GM18520 (cell line): Measurements from ENCODE around the gene FAM167B.

ENCODE experiments used
- ATAC-seq: cut with Tn5 transposase; IDR thresholded peaks from one replicate; pipeline ENCODE4 v1.9.1; 2021; ENCODE audit not compliant: unreplicated experiment

Gene FAM167B

DNA sequence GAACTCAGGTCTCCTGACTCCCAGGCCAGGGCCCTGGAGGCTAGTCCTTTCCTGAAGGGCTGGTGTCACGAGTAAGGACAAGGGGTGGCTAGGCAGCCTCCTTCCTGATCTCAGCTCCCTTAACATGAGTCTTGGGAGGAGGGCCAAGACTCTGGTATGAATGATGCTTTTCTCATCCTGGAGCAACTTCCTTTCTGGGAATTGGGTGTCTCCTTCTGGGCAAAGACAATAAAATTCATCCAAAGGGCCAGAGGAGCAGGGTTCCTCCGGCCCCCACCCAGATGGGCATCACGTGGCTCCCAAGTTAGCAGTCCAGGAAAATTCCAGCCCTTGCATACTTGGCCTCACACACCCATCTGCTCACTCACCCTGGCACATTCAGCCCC lies at the start of gene FAM167B:
Gene FAM167B (plus strand): TSS at position 335 of the 386 bp plus-strand sequence. CDS start 200 bp downstream, outside the sequence.
- ATAC-seq = no peak

DNA sequence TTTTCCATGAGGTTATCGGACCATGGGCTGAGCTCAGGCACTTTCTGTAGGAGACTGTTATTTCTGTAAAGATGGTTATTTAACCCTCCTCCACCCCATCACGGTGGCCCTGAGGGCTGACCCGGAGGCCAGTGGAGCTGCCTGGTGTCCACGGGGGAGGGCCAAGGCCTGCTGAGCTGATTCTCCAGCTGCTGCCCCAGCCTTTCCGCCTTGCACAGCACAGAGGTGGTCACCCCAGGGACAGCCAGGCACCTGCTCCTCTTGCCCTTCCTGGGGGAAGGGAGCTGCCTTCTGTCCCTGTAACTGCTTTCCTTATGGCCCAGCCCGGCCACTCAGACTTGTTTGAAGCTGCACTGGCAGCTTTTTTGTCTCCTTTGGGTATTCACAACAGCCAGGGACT lies 49.2 kb upstream of the FAM167B start:
- ATAC-seq = no peak

DNA sequence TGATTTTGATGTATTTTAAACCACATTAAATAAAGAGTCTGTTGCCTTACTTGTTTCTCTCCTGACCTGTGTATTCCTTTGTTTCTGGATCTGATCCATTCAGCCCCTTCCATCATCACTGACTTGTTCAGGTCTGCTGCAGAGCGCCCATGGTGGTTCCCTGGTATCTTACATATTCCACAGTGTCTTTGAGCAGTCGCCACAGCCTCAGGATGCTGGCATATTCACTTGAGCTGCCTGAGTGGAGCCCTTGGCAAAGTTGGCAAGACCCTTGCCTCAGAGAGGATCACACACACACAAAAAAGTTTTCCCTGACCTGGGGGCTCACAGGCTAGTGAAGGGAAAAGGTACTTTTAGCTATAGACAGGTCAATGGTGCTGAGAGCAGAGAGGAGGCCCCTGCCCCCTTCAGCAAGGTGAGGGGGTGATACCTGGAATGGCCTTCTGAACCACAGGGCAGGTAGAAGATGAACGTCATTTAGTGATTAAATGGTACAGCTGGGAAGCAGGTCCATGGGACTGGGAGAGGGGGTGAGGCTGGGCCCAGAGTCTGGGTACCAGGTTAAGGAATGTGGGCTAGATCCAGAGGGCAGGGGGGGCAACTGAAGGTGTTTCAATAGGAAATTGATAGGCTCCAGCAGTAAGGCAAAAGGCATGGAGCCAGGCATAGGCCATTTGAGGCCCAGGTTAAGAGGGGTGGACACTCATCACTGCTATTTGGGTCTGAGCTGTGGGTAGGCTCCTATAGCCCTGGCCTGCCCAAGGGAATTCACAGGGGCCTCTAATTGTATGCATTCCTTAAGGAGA lies 48.6 kb upstream of the FAM167B start:
- ATAC-seq = no peak

DNA sequence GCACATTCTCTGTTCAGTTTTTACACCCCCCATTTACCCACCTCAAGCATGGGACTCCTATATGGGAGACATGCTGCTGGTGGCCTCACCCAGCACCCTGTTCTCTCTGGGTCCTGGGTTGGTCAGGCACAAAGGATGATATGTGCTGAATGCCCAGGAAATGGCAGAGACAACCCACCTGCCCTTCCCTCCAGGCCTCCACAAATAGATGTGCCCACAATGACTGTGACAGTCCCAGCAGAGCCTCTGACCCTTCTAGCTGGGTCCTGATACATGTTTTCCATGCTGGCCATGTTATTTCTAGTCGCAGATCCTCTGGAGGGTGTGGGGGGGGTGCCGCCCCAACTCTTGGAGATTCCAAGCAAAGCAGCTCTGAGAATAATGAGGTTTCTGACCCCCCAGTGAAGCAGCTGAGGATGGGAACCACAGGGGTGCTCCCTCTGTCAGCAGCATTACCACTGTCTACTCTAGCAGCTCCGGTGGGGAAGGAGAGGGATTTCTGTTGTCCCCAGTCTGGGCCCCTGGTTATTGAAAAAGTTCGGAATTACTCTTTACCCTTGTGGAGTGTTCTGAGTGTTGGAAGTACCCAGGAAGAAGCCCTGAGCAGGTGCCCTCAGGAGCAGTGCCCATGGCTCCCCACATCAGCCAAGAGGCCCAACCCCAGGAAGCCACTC lies 47.8 kb upstream of the FAM167B start:
- no peak for ATAC-seq

DNA sequence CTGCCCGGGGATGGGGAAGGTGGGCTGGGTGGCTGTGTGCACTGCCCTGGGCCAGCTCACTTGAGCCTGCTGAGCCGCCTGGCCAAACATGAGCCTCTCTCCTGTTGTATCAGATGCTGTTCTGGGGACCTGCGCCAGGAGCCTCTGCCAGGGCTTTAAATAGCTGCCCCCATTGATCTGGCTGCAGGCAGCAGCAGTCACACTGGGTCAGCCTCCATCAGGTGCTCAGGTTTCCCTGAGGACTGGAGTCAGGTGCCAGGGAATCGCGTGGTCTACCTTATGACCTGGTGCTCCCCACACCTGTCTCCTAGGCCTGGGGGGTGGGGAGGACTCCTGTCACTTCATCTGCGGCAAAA lies 47.3 kb upstream of the FAM167B start:
- ATAC-seq = no peak

GRCh38 chr1:32200226-32201010 lies 46.6 kb upstream of the FAM167B start, which contains the start of gene CCDC28B:
Gene CCDC28B (plus strand): TSS chr1:32200595. CDS start chr1:32201936, 1,341 bp downstream.
- no peak for ATAC-seq

DNA sequence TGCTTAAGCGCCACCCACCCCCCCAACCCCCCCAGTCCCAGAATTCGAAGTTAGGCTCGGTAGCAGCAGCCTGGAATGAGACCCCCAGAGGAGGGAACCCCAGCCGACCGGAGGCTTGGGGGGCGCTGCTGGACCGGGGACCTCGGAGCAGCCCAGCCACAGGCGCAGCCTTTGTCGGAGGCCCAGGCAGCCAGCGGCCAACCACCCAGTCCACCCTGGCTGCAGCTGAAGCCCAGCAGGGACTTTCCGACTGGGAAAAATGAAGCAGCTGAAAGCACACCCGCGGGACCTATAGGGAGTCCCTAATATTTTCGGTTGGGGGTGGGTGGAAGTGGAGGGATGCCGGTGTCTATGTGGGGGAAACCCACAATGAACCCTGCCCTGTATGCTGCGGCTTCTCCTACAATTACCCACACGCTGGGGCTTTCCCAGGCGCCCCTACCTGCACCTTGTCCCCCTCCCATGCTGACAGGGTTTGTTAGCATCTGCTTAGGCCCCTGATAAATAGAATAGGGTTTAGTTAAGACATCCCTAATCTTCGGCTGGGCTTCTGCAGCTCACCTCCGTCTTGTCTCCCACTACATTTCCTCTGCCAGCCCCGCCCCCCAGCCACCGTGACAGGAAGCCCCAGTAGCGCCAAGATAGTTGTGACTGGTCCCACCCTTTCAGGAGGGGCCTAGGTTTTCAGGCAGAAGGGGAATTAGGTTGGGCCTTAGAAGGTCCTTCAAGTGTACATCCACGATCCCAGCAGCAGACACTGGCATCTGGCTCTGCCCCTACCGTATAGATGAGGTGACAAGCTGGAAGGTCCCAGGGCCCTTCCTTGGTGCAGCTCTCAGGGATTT lies 45.8 kb upstream of the FAM167B start:
- ATAC-seq = no peak

DNA sequence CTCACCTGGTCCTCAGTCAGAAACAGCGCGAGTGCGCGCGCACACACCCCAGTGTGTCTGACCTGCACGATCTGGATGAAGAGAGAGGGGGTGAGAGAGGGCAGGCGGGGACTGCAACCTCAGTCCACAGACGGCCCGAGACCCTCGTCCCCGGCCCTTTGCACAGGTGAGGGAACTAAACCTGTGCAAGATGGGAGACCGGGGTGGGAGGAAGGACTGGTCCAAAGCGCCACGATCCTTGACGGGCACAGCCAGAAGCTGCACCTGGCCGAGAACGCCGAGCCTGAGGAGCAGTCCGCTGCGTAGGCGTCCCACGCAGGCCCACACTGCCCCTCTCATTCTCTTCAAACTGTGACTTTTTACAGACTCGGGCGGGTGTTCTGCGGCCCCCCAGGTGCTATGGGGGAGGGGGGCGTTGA lies 42.1 kb upstream of the FAM167B start:
- no peak for ATAC-seq

- no peak for ATAC-seq
These were observed 41.3 kb upstream of the FAM167B start, which contains the start of gene IQCC for GRCh38 chr1:32205401-32206370. Gene IQCC (plus strand): TSS chr1:32205671. CDS start chr1:32205682, 11 bp downstream.

DNA sequence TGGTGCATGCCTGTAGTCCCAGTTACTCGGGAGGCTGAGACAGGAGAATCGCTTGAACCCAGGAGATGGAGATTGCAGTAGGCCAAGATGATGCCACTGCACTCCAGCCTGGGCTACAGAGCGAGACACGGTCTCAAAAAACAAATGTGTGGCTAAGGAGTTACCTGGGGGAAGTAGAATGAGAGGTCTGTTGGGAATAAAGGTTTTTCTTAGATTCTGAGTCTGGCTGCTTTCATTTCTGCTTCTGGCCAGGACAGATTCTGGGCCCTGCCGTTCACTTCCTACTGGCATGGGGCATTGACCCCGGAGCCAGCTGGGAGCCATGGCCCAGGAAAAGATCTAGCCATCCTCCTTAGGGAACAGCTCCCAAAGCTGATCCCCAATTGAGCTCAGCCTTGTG lies 38.6 kb upstream of the FAM167B start:
- no peak for ATAC-seq

- ATAC-seq = no peak
These were observed 38.1 kb upstream of the FAM167B start, which contains the start of gene DCDC2B for GRCh38 chr1:32208891-32209328. Gene DCDC2B (plus strand): TSS chr1:32209089. CDS start chr1:32209094, 5 bp downstream.

DNA sequence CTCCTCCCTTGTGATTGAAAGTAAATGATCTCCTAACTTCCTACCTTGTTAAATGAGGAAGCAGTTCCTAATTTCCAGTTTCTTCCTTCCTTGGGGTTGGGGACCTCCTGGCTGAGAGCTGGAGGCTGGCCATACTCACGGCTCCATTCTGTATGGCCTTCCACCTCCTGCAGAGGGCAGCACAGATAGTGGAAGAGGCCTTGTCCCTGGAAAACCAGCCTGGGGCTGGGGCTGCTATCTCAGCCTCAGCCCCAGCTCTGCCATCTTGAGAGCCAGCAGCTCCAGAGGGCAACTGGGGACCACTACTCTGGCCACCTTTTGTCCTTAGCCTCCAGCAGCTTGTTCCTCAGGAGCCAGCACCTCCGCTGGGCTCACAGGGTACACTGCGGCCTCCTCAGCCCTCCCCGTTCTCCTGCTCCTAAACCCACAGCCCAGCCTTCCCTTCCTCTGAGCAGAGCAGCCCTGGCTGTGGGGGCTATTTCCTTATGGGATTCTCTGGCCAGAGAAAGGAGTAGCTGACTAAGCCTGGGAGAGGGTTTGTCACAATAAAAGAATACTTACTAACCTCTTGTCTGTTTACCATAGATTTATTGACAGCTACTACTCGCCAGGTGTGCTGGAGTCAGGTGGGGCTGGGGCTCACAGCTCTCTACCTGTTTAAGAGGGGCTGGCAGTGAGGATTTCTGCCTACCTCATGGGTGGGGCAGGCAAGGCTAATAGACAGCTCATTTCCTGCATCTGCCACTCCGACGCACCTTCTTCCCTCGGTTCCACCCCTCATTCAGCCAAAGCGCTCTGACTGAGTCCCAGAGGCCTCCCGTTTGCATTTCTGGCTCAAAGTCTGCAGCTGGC lies 31.2 kb upstream of the FAM167B start:
- no peak for ATAC-seq

- ATAC-seq = no peak
These were observed 30.5 kb upstream of the FAM167B start for GRCh38 chr1:32216566-32216965.

DNA sequence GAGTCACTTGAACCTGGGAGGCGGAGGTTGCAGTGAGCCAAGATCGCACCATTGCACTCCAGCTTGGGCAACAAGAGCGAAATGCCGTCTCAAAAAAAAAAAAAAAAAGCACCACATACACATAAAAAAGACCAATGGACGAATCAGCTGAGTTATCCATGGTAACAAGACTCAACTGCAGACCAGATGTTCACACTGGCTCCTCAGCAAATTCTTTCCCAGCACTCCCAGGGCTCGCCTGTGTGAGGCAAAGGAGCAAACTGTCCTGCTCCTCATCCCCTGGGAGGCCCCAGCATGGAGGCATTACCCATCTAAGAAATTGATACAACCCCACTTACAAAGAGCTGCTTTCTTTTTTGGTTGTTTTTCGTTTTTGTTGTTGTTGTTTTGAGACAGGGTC lies 28.0 kb upstream of the FAM167B start:
- ATAC-seq = no peak

- ATAC-seq = no peak
These were observed 26.1 kb upstream of the FAM167B start for GRCh38 chr1:32220746-32221580.

DNA sequence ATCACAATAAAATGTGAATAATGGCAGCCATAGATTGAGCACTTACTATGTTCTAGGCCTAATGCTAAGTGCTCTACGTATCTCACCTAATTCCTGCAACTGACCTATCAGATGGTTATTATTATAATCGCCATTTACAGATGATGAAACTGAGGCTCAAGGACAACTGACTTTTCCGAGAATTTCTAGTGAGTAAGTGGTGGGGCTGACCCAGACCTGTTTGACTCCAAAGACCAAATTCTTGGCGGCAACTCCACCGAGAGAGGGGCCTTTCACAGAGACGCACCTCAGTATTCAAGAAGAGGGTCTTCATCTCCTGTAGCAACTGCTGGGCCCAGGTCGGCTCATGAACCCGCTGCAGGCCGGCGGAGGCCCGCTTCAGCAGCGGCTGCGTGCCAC lies 25.4 kb upstream of the FAM167B start:
- ATAC-seq = no peak

- peak; percentile 86 for ATAC-seq
These were observed 24.9 kb upstream of the FAM167B start, which contains the start of the genes EIF3I and TMEM234 for GRCh38 chr1:32221980-32222755. Gene EIF3I (plus strand): TSS chr1:32222407. CDS start chr1:32222442, 35 bp downstream. Gene TMEM234 (minus strand): TSS chr1:32222353. CDS start chr1:32222322, 31 bp downstream.
